Stimulated activated CD4-positive, alpha-beta T cell treated with anti-CD3 and anti-CD28 coated beads, Interleukin-4, amount 100 ng/mL, for 48 hours (primary cell): ENCODE data around the gene TOR4A.

ENCODE experiments used
- DNase-seq, 2 donors: peaks; one replicate each; pipeline ENCODE4 v3.0.0-alpha.2; 2020; ENCODE audit warnings: low read depth in 2 of 2

Gene TOR4A

GRCh38 chr9:137294681-137295237 is 17.2 kb downstream of the TOR4A start:
- DNase-seq = no peak

GRCh38 chr9:137295238-137295811 is 17.8 kb downstream of the TOR4A start:
- peak in 1 of 2 donors; percentile 51 for DNase-seq

GRCh38 chr9:137295849-137296669 is 18.5 kb downstream of the TOR4A start:
- no peak for DNase-seq

GRCh38 chr9:137296670-137297664 is 19.4 kb downstream of the TOR4A start:
- DNase-seq = no peak

GRCh38 chr9:137297966-137298365 is 20.4 kb downstream of the TOR4A start:
- no peak for DNase-seq

GRCh38 chr9:137298401-137299202 is 21.1 kb downstream of the TOR4A start:
- no peak for DNase-seq

- no peak for DNase-seq
Observed at GRCh38 chr9:137299203-137299565, 21.7 kb downstream of the TOR4A start.

- DNase-seq = no peak
Observed at GRCh38 chr9:137299938-137300337, 22.4 kb downstream of the TOR4A start.

- no peak for DNase-seq
Observed at GRCh38 chr9:137300567-137301080, 23.1 kb downstream of the TOR4A start.

GRCh38 chr9:137301081-137301947 is 23.8 kb downstream of the TOR4A start:
- DNase-seq = no peak

GRCh38 chr9:137302118-137302448 is 24.6 kb downstream of the TOR4A start, which contains the start of gene NRARP:
Gene NRARP, minus strand, starts transcription at chr9:137302271. Its CDS starts 343 bp downstream, at chr9:137301928.
- DNase-seq = peak; percentile 88

GRCh38 chr9:137302449-137303150 is 25.1 kb downstream of the TOR4A start:
- DNase-seq = no peak

GRCh38 chr9:137303151-137303892 is 25.8 kb downstream of the TOR4A start:
- DNase-seq = no peak

- no peak for DNase-seq
Observed at GRCh38 chr9:137303893-137304382, 26.4 kb downstream of the TOR4A start.

- no peak for DNase-seq
Observed at GRCh38 chr9:137304383-137305059, 27.0 kb downstream of the TOR4A start.

GRCh38 chr9:137305060-137305797 is 27.7 kb downstream of the TOR4A start:
- DNase-seq = peak; percentile 65 to 67

- DNase-seq = no peak
Observed at GRCh38 chr9:137305798-137306065, 28.2 kb downstream of the TOR4A start.
